Ramos (cell line): ENCODE results near the gene SMLR1.

Experiments
- in situ Hi-C: fragments of 300-500 bp; cut with MboI; formaldehyde crosslinking; loops from one replicate; pipeline ENCODE4 v1.14.3; 2022; ENCODE audit warnings: low sequenced_read_pairs; ENCODE audit not compliant: unreplicated experiment

Gene SMLR1

DNA sequence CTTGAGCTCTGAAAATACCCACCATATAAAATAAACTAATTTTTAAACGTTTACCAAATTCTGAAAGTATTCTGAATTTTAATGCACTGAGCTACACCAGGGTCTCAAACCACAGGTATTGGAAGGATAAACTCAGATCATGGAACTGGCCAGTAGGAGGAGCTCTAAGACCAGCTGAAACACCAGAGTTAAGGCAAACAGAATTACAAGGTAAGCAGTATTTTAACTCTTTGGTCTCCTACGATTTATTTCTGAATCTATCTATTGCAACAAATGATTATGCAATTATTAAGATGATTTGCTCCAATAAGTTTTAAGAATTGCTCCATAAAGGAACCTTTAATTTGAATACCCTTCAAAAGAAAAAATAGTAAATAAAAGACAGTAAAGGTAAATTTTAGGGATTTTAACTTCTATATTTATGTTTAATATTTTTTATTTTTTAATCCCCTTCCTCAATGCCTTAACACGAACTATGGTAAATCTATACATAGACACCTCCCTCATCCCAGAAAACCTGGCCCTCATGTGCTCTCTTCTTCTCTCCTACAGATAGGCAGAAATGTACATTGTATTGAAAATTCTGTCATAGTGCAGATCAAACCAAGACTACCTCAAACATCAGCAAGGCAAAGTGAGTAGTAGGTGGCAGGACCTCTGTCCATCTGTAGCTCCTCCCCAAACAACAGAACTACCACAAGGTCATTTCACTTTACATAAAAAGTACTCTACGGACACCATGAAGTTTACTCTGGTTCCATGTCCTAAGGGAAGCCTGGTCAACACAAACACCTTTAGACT is 58.4 kb downstream of the SMLR1 start:
- in situ Hi-C loops, result loop anchor here (25.0 kb wide), 1 partner anchor 652 kb away; no protein-coding TSS in a partner anchor
